CD4-positive, CD25-positive, alpha-beta regulatory T cell (primary cell): ENCODE measurements around the gene SRP54. TPM values are rescaled to one million over a fixed set of nuclear protein-coding genes. Genes with fewer than 3 reads are reported as not detected.

Experiments
- ATAC-seq, 2 donors: fragments of 150-1000 bp; cut with Tn5 transposase; one replicate each; pipeline ENCODE4 v1.10.0; 2021; ENCODE audit warnings: low read depth in 2 of 2, moderate number of reproducible peaks in 2 of 2, moderate library complexity in 1 of 2
- DNase-seq, 3 donors: peaks; one replicate each; pipeline versions ENCODE4 v3.0.0 to v3.0.0-alpha.2; 2012 to 2022; ENCODE audit warnings: mixed read lengths in 1 of 3
- H3K27ac ChIP-seq: one replicate; pipeline ENCODE4 v1.7.0; 2013; ENCODE audit warnings: mild to moderate bottlenecking, low read length; ENCODE audit not compliant: insufficient read depth, poor library complexity, severe bottlenecking
- H3K27me3 ChIP-seq: one replicate; pipeline ENCODE4 v1.7.0; 2013; ENCODE audit warnings: low read length; ENCODE audit not compliant: control insufficient read depth, insufficient read depth
- H3K36me3 ChIP-seq: one replicate; pipeline ENCODE4 v1.7.0; 2013; ENCODE audit warnings: mild to moderate bottlenecking, low read length, moderate library complexity; ENCODE audit not compliant: control insufficient read depth, insufficient read depth
- H3K4me1 ChIP-seq: 2 replicates; pipeline ENCODE4 v1.7.0; 2013; ENCODE audit warnings: mild to moderate bottlenecking, low read length; ENCODE audit not compliant: insufficient read depth, control insufficient read depth, poor library complexity, severe bottlenecking
- H3K4me3 ChIP-seq: one replicate; pipeline ENCODE4 v1.7.0; 2013; ENCODE audit warnings: low read depth, mild to moderate bottlenecking, low read length, moderate library complexity
- H3K9me3 ChIP-seq, 2 experiments: 1 replicate in 1 of 2; 2 replicates in 1 of 2; pipeline ENCODE4 v1.7.0; 2013; ENCODE audit warnings: low read length in 2 of 2, mild to moderate bottlenecking in 1 of 2, moderate library complexity in 1 of 2; ENCODE audit not compliant: control insufficient read depth in 2 of 2
- H3K27ac Mint-ChIP-seq, 3 donors: one replicate each; pipeline ENCODE4 v1.8.0; 2020 to 2022; ENCODE audit warnings: mild to moderate bottlenecking in 3 of 3, mixed read lengths in 3 of 3, moderate library complexity in 2 of 3
- H3K27me3 Mint-ChIP-seq: one replicate; pipeline ENCODE4 v1.8.0; 2022; ENCODE audit warnings: mild to moderate bottlenecking, mixed read lengths
- H3K36me3 Mint-ChIP-seq: one replicate; pipeline ENCODE4 v1.8.0; 2020; ENCODE audit warnings: mixed read lengths
- H3K4me1 Mint-ChIP-seq, 4 donors: one replicate each; pipeline ENCODE4 v1.8.0; 2020 to 2022; ENCODE audit warnings: mixed read lengths in 4 of 4, mild to moderate bottlenecking in 1 of 4
- H3K4me3 Mint-ChIP-seq, 4 donors: one replicate each; pipeline ENCODE4 v1.8.0; 2020 to 2022; ENCODE audit warnings: mild to moderate bottlenecking in 4 of 4, mixed read lengths in 4 of 4, moderate library complexity in 3 of 4
- H3K9me3 Mint-ChIP-seq, 7 donors: one replicate each; pipeline ENCODE4 v1.8.0; 2020 to 2022; ENCODE audit warnings: mixed read lengths in 7 of 7, mild to moderate bottlenecking in 3 of 7, moderate library complexity in 2 of 7
- polyA plus RNA-seq, 4 donors: library from polyadenylated mRNA; unstranded; fragments of 300-500 nt; fragmentation: Illumina TruSeq; gene quantifications; one replicate each; pipeline ENCODE4 v1.2.3, GENCODE V29; 2021
- total RNA-seq: library from RNA; stranded (reverse); gene quantifications from one replicate; pipeline ENCODE4 v1.2.3, GENCODE V29; 2022

The SRP54 gene
- total and polyA plus RNA-seq, 5 donors from 2014 or later, result 32.9 to 46.1 (median 43.7) TPM

DNA sequence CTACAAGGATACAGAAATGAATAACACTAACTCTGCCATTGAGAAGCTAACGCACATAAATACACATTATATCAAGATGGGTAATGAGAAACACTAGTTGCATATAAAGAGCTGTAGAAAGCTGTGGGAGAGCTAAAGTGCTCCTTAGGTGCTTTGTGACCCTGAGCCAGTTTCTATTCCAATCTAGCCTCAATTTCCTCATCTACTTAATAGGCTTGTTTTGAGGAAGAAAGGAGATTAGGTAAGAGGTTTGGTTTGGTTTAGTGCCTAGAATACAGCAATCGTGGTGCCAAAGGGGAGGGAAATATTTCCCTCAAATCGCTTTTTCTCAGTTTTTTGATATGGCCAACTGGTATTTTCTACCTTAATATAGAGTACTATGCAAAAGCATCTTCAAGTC, 994 bp downstream of the SRP54 start:
- H3K27me3 Mint-ChIP-seq, result no peaks in the 10 kb centered on the region
- Histone ChIP-seq H3K27ac (peak overlapping the region; percentile 99), H3K36me3 (no peaks in the 10 kb centered on the region), H3K4me3 (peak overlapping the region; percentile 94), H3K9me3 (no peaks in the 10 kb centered on the region), H3K27me3 (no peaks in the 10 kb centered on the region), H3K4me1 (peaks cover 33% of the 10 kb centered on the region)
- peaks cover 8 to 23% (median 17%) of the 10 kb centered on the region in 4 donors for H3K4me1 Mint-ChIP-seq
- H3K27ac Mint-ChIP-seq, result no peak overlapping the region
- no peak for ATAC-seq
- H3K4me3 Mint-ChIP-seq, result no peak overlapping the region
- DNase-seq, result no peak
- H3K9me3 Mint-ChIP-seq, result no peaks in the 10 kb centered on the region
- peaks cover 16% of the 10 kb centered on the region for H3K36me3 Mint-ChIP-seq

GRCh38 chr14:34985740-34986139, 2.9 kb downstream of the SRP54 start:
- H3K36me3 ChIP-seq, result no peaks in the 10 kb centered on the region
- Mint-ChIP-seq H3K27ac (no peak overlapping the region), H3K4me3 (peak overlapping the region in 2 of 4 donors; percentile 57 to 58), H3K4me1 (peaks cover 22 to 36% (median 27%) of the 10 kb centered on the region in 4 donors), H3K9me3 (no peaks in the 10 kb centered on the region), H3K36me3 (peaks cover 16% of the 10 kb centered on the region), H3K27me3 (no peaks in the 10 kb centered on the region)
- DNase-seq (no peak), ATAC-seq (no peak)
- H3K4me3 ChIP-seq, result peak overlapping the region; percentile 43
- H3K4me1 ChIP-seq, result peaks cover 28% of the 10 kb centered on the region
- H3K27me3 ChIP-seq, result no peaks in the 10 kb centered on the region
- no peaks in the 10 kb centered on the region for H3K9me3 ChIP-seq
- no peak overlapping the region for H3K27ac ChIP-seq

DNA sequence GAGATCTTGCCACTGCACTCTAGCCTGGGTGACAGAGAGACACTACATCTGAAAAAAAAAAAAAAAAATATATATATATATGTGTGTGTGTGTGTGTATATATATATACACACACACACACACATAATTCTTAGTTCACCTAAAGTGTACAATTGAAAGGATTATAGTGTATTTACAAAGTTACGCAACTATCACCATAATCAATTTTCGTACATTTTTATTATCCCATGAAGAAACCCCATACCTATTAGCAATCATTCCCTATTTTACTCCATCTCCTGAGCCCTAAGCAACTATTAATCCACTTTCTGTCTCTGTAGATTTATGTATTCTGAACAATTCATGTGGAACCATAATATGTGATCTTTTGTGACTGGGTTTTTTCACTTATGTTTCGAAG, 4.4 kb downstream of the SRP54 start:
- no peak overlapping the region for H3K27ac ChIP-seq
- no peaks in the 10 kb centered on the region for H3K36me3 ChIP-seq
- Mint-ChIP-seq H3K9me3 (no peaks in the 10 kb centered on the region), H3K27ac (no peak overlapping the region), H3K4me3 (peak overlapping the region in 2 of 4 donors; percentile 57 to 86), H3K27me3 (no peaks in the 10 kb centered on the region), H3K4me1 (peaks cover 25 to 39% (median 34%) of the 10 kb centered on the region in 4 donors), H3K36me3 (peaks cover 18% of the 10 kb centered on the region)
- no peaks in the 10 kb centered on the region for H3K27me3 ChIP-seq
- DNase-seq (no peak), ATAC-seq (no peak)
- H3K4me3 ChIP-seq, result peak overlapping the region; percentile 42
- H3K9me3 ChIP-seq, result no peaks in the 10 kb centered on the region
- H3K4me1 ChIP-seq, result peaks cover 18% of the 10 kb centered on the region

DNA sequence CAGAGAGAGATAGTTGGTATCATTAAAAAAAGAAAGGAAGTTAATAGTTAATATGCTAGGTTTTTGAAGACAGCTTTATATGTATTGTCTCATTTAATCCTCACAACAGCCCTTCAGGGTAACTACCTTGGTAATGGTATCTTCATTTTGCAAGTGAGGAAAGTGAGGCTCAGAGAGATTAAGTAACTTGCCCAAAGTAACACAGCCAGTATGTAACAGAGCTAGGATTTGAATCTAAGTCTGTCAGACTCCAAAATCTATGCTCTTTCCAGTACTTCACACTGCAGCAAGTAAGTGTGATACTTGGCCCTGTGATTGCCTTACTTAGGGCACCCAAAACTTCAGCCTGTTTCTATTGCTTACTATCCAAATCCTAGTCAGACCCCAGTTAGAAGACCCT, 7.0 kb downstream of the SRP54 start:
- no peaks in the 10 kb centered on the region for H3K27me3 Mint-ChIP-seq
- Histone ChIP-seq H3K9me3 (no peaks in the 10 kb centered on the region), H3K27ac (no peak overlapping the region), H3K36me3 (no peaks in the 10 kb centered on the region), H3K4me1 (peaks cover 5% of the 10 kb centered on the region), H3K4me3 (no peak overlapping the region), H3K27me3 (no peaks in the 10 kb centered on the region)
- peaks cover 18% of the 10 kb centered on the region for H3K36me3 Mint-ChIP-seq
- peak overlapping the region in 1 of 3 donors; percentile 19 for H3K27ac Mint-ChIP-seq
- H3K4me3 Mint-ChIP-seq, result no peak overlapping the region
- ATAC-seq, result no peak
- DNase-seq, result no peak
- peaks cover 33 to 53% (median 44%) of the 10 kb centered on the region in 4 donors for H3K4me1 Mint-ChIP-seq
- H3K9me3 Mint-ChIP-seq, result peaks cover 0 to 2% (median 0%) of the 10 kb centered on the region in 7 donors

- peaks cover 17% of the 10 kb centered on the region for H3K36me3 Mint-ChIP-seq
- Histone ChIP-seq H3K9me3 (no peaks in the 10 kb centered on the region), H3K36me3 (peaks cover 16% of the 10 kb centered on the region), H3K4me1 (no peaks in the 10 kb centered on the region), H3K27me3 (no peaks in the 10 kb centered on the region), H3K27ac (no peak overlapping the region), H3K4me3 (no peak overlapping the region)
- DNase-seq (no peak), ATAC-seq (no peak)
- H3K27me3 Mint-ChIP-seq, result no peaks in the 10 kb centered on the region
- peaks cover 22 to 57% (median 40%) of the 10 kb centered on the region in 4 donors for H3K4me1 Mint-ChIP-seq
- H3K27ac Mint-ChIP-seq, result no peak overlapping the region
- H3K4me3 Mint-ChIP-seq, result no peak overlapping the region
- peaks cover 0 to 2% (median 0%) of the 10 kb centered on the region in 7 donors for H3K9me3 Mint-ChIP-seq
Measured at GRCh38 chr14:34993426-34993825, 10.6 kb downstream of the SRP54 start.

DNA sequence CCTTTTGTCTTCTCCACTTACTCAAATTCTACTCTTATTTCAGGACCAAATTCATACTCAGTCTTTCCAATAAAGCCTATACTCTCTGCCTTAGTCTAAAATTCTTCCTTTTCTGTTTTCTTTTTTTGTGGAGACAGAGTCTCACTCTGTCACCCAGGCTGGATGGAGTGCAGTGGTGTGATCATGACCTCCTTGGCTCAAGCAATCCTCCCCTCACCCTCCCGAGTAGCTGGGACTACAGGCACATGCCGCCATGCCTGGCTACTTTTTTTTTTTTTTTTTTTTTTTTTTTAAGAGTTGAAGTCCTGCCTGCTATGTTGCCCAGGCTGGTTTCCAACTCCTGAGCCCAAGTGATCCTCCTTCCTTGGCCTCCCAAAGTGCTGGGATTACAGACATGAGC, 11.9 kb downstream of the SRP54 start:
- H3K4me3 ChIP-seq, result no peak overlapping the region
- H3K4me1 ChIP-seq, result no peaks in the 10 kb centered on the region
- H3K36me3 ChIP-seq, result peaks cover 20% of the 10 kb centered on the region
- ATAC-seq (no peak), DNase-seq (no peak)
- no peaks in the 10 kb centered on the region for H3K9me3 ChIP-seq
- Mint-ChIP-seq H3K27ac (peak overlapping the region in 2 of 3 donors; percentile 39 to 80), H3K4me1 (peaks cover 20 to 45% (median 30%) of the 10 kb centered on the region in 4 donors), H3K9me3 (peaks cover 0 to 2% (median 0%) of the 10 kb centered on the region in 7 donors), H3K27me3 (no peaks in the 10 kb centered on the region), H3K36me3 (peaks cover 17% of the 10 kb centered on the region), H3K4me3 (no peak overlapping the region)
- H3K27me3 ChIP-seq, result no peaks in the 10 kb centered on the region
- H3K27ac ChIP-seq, result no peak overlapping the region

DNA sequence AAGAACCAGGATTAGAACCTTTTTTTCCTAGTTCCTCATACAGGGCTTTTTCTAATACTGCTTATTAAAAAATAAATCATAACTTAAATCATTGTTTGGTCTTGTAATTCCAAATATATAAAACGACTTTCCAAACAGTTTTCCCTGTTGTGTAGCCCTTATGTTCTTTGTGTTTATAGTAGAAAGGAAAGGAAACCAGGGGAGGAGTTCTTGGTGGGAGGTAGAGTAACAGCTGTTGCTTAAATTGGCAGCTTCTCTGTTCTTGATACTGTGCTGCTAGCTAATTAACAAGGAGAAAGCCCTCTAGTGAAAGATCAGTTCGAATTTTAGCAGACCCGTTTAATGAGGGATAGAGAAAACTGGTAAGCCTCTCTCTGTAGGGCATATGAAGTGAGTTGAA, 15.0 kb downstream of the SRP54 start:
- Mint-ChIP-seq H3K36me3 (peaks cover 28% of the 10 kb centered on the region), H3K4me3 (no peak overlapping the region), H3K27me3 (no peaks in the 10 kb centered on the region), H3K27ac (no peak overlapping the region), H3K9me3 (peaks cover 0 to 2% (median 0%) of the 10 kb centered on the region in 7 donors), H3K4me1 (peaks cover 14 to 24% (median 16%) of the 10 kb centered on the region in 4 donors)
- Histone ChIP-seq H3K27ac (no peak overlapping the region), H3K4me3 (no peak overlapping the region), H3K36me3 (peaks cover 35% of the 10 kb centered on the region), H3K27me3 (no peaks in the 10 kb centered on the region), H3K4me1 (no peaks in the 10 kb centered on the region), H3K9me3 (no peaks in the 10 kb centered on the region)
- DNase-seq, result no peak
- ATAC-seq, result no peak

DNA sequence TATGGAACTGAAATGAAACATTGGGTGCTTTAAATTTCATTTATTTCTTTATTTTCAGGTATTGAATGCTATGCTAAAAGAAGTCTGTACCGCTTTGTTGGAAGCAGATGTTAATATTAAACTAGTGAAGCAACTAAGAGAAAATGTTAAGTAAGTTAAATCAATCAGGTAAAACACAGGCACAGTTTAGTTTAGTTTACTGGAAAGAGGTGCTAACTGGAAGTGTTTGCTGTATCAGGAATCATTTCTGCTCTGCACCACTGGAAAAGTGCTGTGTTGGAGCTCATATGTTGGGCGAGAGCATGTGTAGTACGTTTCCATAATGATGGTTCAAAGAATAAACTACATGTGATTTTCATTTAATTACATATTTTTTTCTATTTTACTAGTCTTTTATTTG, 16.7 kb downstream of the SRP54 start:
- H3K4me3 Mint-ChIP-seq, result no peak overlapping the region
- peak overlapping the region in 1 of 3 donors; percentile 36 for H3K27ac Mint-ChIP-seq
- Histone ChIP-seq H3K27ac (no peak overlapping the region), H3K27me3 (no peaks in the 10 kb centered on the region), H3K9me3 (no peaks in the 10 kb centered on the region), H3K4me1 (no peaks in the 10 kb centered on the region), H3K4me3 (no peak overlapping the region), H3K36me3 (peaks cover 35% of the 10 kb centered on the region)
- peaks cover 7 to 15% (median 9%) of the 10 kb centered on the region in 4 donors for H3K4me1 Mint-ChIP-seq
- DNase-seq (no peak), ATAC-seq (no peak)
- H3K27me3 Mint-ChIP-seq, result no peaks in the 10 kb centered on the region
- H3K36me3 Mint-ChIP-seq, result peaks cover 28% of the 10 kb centered on the region
- H3K9me3 Mint-ChIP-seq, result peaks cover 0 to under 1% (median 0%) of the 10 kb centered on the region in 7 donors
